Measurements from ENCODE around the gene AXIN2. TPM values are rescaled to one million over a fixed set of nuclear protein-coding genes. Genes with fewer than 3 reads are reported as not detected.
A peak's percentile ranks its signal among the peaks of the same experiment; 100 is the strongest.

The AXIN2 gene
- total RNA-seq, 4 donors from 2014 or later = 15.3 to 23.7 (median 20.5) TPM

GRCh38 chr17:65553646-65554552 lies 7.5 kb downstream of the AXIN2 start:
- Histone ChIP-seq H3K9me3 (no peaks in the 10 kb centered on the region), H3K27ac (peak overlapping the region in 1 of 4 donors; percentile 62), H3K36me3 (peaks cover 0 to 8% (median 0%) of the 10 kb centered on the region in 3 donors), H3K4me1 (peaks cover 0 to 35% (median 13%) of the 10 kb centered on the region in 4 donors), H3K4me3 (no peak overlapping the region), H3K27me3 (no peaks in the 10 kb centered on the region)
- TF ChIP-seq POLR2A (IDR thresholded peaks at IDR 0.05) (no peak), EP300 (IDR thresholded peaks at IDR 0.05) (no peak), CTCF (IDR thresholded peaks at IDR 0.05) (peak in 1 of 5 experiments; percentile 3)
- 29 to 33% methylated on average over 10 of the region's 10 CpGs for WGBS, 2 donors
- DNase-seq (ENCODE audit: low spot score in 2 of 2) = no peak

GRCh38 chr17:65553009-65553645 lies 8.3 kb downstream of the AXIN2 start:
- Histone ChIP-seq H3K4me1 (peaks cover 0 to 32% (median 12%) of the 10 kb centered on the region in 4 donors), H3K36me3 (peaks cover 0 to 16% (median 0%) of the 10 kb centered on the region in 3 donors), H3K27ac (peak overlapping the region in 1 of 4 donors; percentile 63), H3K9me3 (no peaks in the 10 kb centered on the region), H3K27me3 (no peaks in the 10 kb centered on the region), H3K4me3 (no peak overlapping the region)
- TF ChIP-seq EP300 (IDR thresholded peaks at IDR 0.05) (no peak), POLR2A (IDR thresholded peaks at IDR 0.05) (no peak), CTCF (IDR thresholded peaks at IDR 0.05) (no peak)
- WGBS, 2 donors = 79 to 80% methylated on average over 6 of the region's 6 CpGs
- no peak for DNase-seq (ENCODE audit: low spot score in 2 of 2)

GRCh38 chr17:65552214-65552613 lies 9.2 kb downstream of the AXIN2 start:
- no peak overlapping the region for H3K27ac ChIP-seq
- H3K27me3 ChIP-seq = no peaks in the 10 kb centered on the region
- TF ChIP-seq POLR2A (IDR thresholded peaks at IDR 0.05) (no peak), EP300 (IDR thresholded peaks at IDR 0.05) (no peak), CTCF (IDR thresholded peaks at IDR 0.05) (no peak)
- H3K4me1 ChIP-seq = peaks cover 0 to 37% (median 11%) of the 10 kb centered on the region in 4 donors
- DNase-seq (ENCODE audit: low spot score in 2 of 2) = no peak
- WGBS, 2 donors = 72 to 73% methylated on average over 4 of the region's 4 CpGs
- H3K9me3 ChIP-seq = no peaks in the 10 kb centered on the region
- peaks cover 0 to 16% (median 0%) of the 10 kb centered on the region in 3 donors for H3K36me3 ChIP-seq
- no peak overlapping the region for H3K4me3 ChIP-seq

GRCh38 chr17:65551267-65552040 lies 10.0 kb downstream of the AXIN2 start:
- Histone ChIP-seq H3K27me3 (no peaks in the 10 kb centered on the region), H3K4me1 (peaks cover 0 to 45% (median 11%) of the 10 kb centered on the region in 4 donors), H3K9me3 (no peaks in the 10 kb centered on the region), H3K27ac (no peak overlapping the region), H3K4me3 (no peak overlapping the region), H3K36me3 (peaks cover 0 to 16% (median 0%) of the 10 kb centered on the region in 3 donors)
- DNase-seq (ENCODE audit: low spot score in 2 of 2) = no peak
- 81 to 87% methylated on average over 9 of the region's 9 CpGs for WGBS, 2 donors
- no peak for TF ChIP-seq CTCF (IDR thresholded peaks at IDR 0.05)
- no peak for TF ChIP-seq EP300 (IDR thresholded peaks at IDR 0.05)
- TF ChIP-seq POLR2A (IDR thresholded peaks at IDR 0.05) = no peak

Measured in tibial nerve (tissue), 4 donors.